K562 (cell line): ENCODE measurements around the gene MAP7D1.

Source experiments
- CHD4 ChIP-seq: fragments of 200-600 bp; sonication (generic); IDR thresholded peaks from 3 replicates; pipeline ENCODE4 v1.6.1; 2012; ENCODE audit warnings: low read depth, mild to moderate bottlenecking, mixed read lengths, low read length, inconsistent platforms; ENCODE audit not compliant: insufficient read depth, insufficient replicate concordance, poor library complexity, severe bottlenecking
- ETV5 ChIP-seq: sonication (generic); formaldehyde crosslinking; IDR thresholded peaks from 2 replicates; pipeline ENCODE4 v1.4.0; 2020; ENCODE audit warnings: low read depth, mild to moderate bottlenecking, missing genetic modification reagents
- SIRT6 ChIP-seq: IDR thresholded peaks from one replicate; pipeline ENCODE4 v1.6.1; 2012; ENCODE audit warnings: low read depth, mild to moderate bottlenecking, control low read depth, inconsistent platforms, low read length, moderate library complexity
- ZBTB8A ChIP-seq: fragments of 450-650 bp; IDR thresholded peaks from 2 replicates; pipeline ENCODE4 v1.6.1; 2018; ENCODE audit warnings: mild to moderate bottlenecking, moderate library complexity; ENCODE audit not compliant: partially characterized antibody
- TF ChIP-seq, protein P1 (sequence below), 3 experiments: IDR thresholded peaks in 2 of 3; conservative IDR thresholded peaks in 1 of 3; 2 replicates each; pipeline ENCODE4 v1.5.1; 2011 to 2012; ENCODE audit warnings: low read length in 3 of 3, mild to moderate bottlenecking in 3 of 3, control low read depth in 2 of 3, improper control_type of control experiment in 1 of 3, inconsistent platforms in 1 of 3, low read depth in 1 of 3, mixed read lengths in 1 of 3, moderate library complexity in 1 of 3; ENCODE audit not compliant: insufficient read depth in 2 of 3

DNA sequence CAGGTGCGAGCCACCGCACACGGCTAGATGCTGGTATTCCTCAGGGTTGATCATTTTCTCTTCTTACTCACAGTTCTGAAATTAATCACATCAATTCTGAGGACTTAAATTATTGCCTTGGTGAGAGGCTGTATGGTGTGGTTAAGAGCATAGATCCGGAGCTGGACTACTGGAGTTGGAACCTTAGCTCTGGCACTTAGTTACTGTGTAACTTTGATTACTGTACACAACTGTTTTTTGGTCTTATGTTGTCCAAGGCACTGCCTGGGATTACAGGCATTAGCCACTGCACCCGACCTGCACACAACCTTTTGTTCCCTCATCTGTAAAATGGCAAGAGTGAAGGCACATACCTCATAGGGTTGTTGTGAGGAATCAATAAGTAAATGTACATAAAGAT lies 42.7 kb downstream of the MAP7D1 start:
- TF ChIP-seq CHD4 (no peak), ZBTB8A (no peak), SIRT6 (no peak), ETV5 (no peak)
- TF ChIP-seq, protein P1, sequence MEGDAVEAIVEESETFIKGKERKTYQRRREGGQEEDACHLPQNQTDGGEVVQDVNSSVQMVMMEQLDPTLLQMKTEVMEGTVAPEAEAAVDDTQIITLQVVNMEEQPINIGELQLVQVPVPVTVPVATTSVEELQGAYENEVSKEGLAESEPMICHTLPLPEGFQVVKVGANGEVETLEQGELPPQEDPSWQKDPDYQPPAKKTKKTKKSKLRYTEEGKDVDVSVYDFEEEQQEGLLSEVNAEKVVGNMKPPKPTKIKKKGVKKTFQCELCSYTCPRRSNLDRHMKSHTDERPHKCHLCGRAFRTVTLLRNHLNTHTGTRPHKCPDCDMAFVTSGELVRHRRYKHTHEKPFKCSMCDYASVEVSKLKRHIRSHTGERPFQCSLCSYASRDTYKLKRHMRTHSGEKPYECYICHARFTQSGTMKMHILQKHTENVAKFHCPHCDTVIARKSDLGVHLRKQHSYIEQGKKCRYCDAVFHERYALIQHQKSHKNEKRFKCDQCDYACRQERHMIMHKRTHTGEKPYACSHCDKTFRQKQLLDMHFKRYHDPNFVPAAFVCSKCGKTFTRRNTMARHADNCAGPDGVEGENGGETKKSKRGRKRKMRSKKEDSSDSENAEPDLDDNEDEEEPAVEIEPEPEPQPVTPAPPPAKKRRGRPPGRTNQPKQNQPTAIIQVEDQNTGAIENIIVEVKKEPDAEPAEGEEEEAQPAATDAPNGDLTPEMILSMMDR (IDR thresholded peaks at IDR 0.05 in 2 of 3, conservative IDR thresholded peaks at IDR 0.05 in 1 of 3; ENCODE audit: insufficient read depth in 2 of 3, low read depth in 1 of 3, low read length in 3 of 3): no peak
